ENCODE results near the gene LRRC63. TPM values are rescaled to one million over a fixed set of nuclear protein-coding genes. Genes with fewer than 3 reads are reported as not detected.
"Not testable (repeated sequence)": the region's sequence is repeated elsewhere in the genome, so short reads cannot be mapped to it uniquely, and the experiment has no call there.

LRRC63 gene
- total RNA-seq (1 to 10 TPM; 4.6 to 9.4 TPM), polyA plus RNA-seq (ENCODE audit: insufficient read depth, low read depth, low replicate concordance) (7.0 TPM)
- long read RNA-seq, donor 1 = 0 reads
- long read RNA-seq, donor 2 = 0 reads

GRCh38 chr13:46211483-46212351 is at the start of gene LRRC63:
LRRC63 (plus strand) TSS chr13:46211928; CDS start chr13:46213035, 1,107 bp downstream.
- WGBS, 2 donors = 0% methylated on average over 21 to 51 of the region's 53 CpGs

GRCh38 chr13:46162741-46163140 is 49.0 kb upstream of the LRRC63 start:
- H3K9me3 ChIP-seq; H3K27me3 ChIP-seq; H3K27ac ChIP-seq; H3K4me1 ChIP-seq; intact Hi-C loops (cut with DNase I; ENCODE audit: low total_unique reads); H3K36me3 ChIP-seq (ENCODE audit: low read depth, missing control alignments); DNase-seq: not testable (repeated sequence)
- H3K4me3 ChIP-seq = peak overlapping the region; percentile 19 to 23
- 85 to 93% methylated on average over 4 to 33 of the region's 36 CpGs for WGBS, 2 donors

More at GRCh38 chr13:46211483-46212351, at the start of gene LRRC63:
- H3K27me3 ChIP-seq = no peaks in the 10 kb centered on the region
- H3K4me1 ChIP-seq = no peaks in the 10 kb centered on the region
- TF ChIP-seq CTCF (IDR thresholded peaks at IDR 0.05) (no peak), POLR2A (IDR thresholded peaks at IDR 0.05) (no peak)
- intact Hi-C loops (cut with DNase I; ENCODE audit: low total_unique reads) = no loop called here
- peak; percentile 89 for DNase-seq
- peak within 1 kb of the TSS; percentile 55 to 64 for H3K4me3 ChIP-seq
- peak within 1 kb of the TSS; percentile 12 to 67 for H3K27ac ChIP-seq
- H3K36me3 ChIP-seq (ENCODE audit: low read depth, missing control alignments) = no peaks in the 10 kb centered on the region
- H3K9me3 ChIP-seq = no peaks in the 10 kb centered on the region

- DNase-seq = no peak
- Histone ChIP-seq H3K27ac (no peak overlapping the region), H3K36me3 (ENCODE audit: low read depth, missing control alignments) (no peaks in the 10 kb centered on the region), H3K4me3 (no peak overlapping the region), H3K9me3 (no peaks in the 10 kb centered on the region), H3K27me3 (no peaks in the 10 kb centered on the region), H3K4me1 (peaks cover 3% of the 10 kb centered on the region)
- intact Hi-C loops (cut with DNase I; ENCODE audit: low total_unique reads) = no loop called here
- TF ChIP-seq CTCF (IDR thresholded peaks at IDR 0.05) (no peak), POLR2A (IDR thresholded peaks at IDR 0.05) (no peak)
Measured at GRCh38 chr13:46164661-46165060, 47.1 kb upstream of the LRRC63 start.

GRCh38 chr13:46165485-46166223 is 46.1 kb upstream of the LRRC63 start:
- TF ChIP-seq CTCF (IDR thresholded peaks at IDR 0.05) (no peak), POLR2A (IDR thresholded peaks at IDR 0.05) (no peak)
- DNase-seq = no peak
- WGBS, 2 donors = 61 to 62% methylated on average over 5 of the region's 5 CpGs
- intact Hi-C loops (cut with DNase I; ENCODE audit: low total_unique reads) = no loop called here
- Histone ChIP-seq H3K27me3 (no peaks in the 10 kb centered on the region), H3K27ac (no peak overlapping the region), H3K9me3 (no peaks in the 10 kb centered on the region), H3K4me1 (peaks cover 3% of the 10 kb centered on the region), H3K4me3 (no peak overlapping the region), H3K36me3 (ENCODE audit: low read depth, missing control alignments) (no peaks in the 10 kb centered on the region)

GRCh38 chr13:46166224-46166584 is 45.5 kb upstream of the LRRC63 start:
- 71 to 86% methylated on average over 1 of the region's 1 CpG for WGBS, 2 donors

More at GRCh38 chr13:46166224-46166584, 45.5 kb upstream of the LRRC63 start:
- Histone ChIP-seq H3K27me3 (no peaks in the 10 kb centered on the region), H3K27ac (no peak overlapping the region), H3K4me3 (no peak overlapping the region), H3K36me3 (ENCODE audit: low read depth, missing control alignments) (no peaks in the 10 kb centered on the region), H3K9me3 (no peaks in the 10 kb centered on the region), H3K4me1 (peaks cover 3% of the 10 kb centered on the region)
- intact Hi-C loops (cut with DNase I; ENCODE audit: low total_unique reads) = no loop called here
- no peak for DNase-seq
- TF ChIP-seq CTCF (IDR thresholded peaks at IDR 0.05) (no peak), POLR2A (IDR thresholded peaks at IDR 0.05) (no peak)
